Kidney capillary endothelial cell (primary cell): Measurements from ENCODE around the gene TRIM67.
"Not testable (repeated sequence)": the region's sequence is repeated elsewhere in the genome, so short reads cannot be mapped to it uniquely, and the experiment has no call there.

Experiments used
- DNase-seq: peaks from one replicate; pipeline ENCODE4 v3.0.0-alpha.2; 2018; ENCODE audit warnings: low spot score

TRIM67 gene

DNA sequence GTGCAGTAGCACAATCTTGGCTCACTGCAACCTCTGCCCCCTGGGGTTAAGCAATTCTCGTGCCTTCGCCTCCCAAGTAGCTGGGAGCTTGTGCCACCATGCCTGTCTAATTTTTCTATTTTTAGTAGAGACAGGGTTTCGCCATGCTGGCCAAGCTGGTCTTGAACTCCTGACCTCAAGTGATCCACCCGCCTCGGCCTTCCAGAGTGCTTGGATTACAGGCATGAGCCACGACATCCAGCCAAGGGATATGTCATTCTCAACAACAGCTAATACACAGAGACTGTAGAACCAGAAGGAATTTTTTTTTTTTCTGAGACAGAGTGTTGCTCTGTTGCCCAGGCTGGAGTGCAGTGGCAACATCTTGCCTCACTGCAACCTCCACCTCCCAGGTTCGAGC lies 3.7 kb upstream of the TRIM67 start:
- not testable (repeated sequence) for DNase-seq

DNA sequence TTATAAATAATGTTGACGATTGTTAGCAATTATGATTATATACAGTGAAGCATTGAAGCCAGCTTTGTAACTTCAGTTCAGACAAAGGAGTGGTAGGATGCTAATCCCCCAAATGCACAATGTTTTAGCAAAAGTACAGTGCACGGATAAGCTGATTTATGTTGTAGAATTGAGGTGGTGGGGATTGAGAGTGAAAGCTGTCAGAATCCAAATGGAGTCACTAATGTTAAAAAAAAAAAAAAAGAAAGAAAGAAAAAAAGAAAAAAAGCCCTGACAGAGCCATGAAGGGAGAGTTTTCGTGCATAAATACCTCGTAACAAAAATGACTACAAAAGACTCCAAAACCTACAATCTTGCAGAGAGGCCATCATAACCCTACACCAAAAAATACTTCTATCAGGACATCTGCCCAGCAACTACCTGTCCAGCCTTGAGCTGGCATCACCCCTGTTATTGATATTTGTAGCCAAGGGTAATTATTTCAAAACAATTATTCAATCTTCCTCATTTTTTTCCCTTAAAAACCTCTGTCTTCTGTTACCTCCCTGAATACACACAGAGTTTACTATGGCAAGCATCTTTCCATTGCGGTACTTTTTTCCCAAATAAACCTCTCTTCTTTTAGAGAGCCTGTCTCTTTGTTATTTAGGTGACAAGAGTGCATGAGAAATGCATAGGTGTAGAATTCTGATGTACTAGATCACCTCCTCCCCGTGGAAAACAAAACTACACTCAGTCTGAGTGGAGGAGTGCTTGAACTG lies 2.5 kb upstream of the TRIM67 start:
- DNase-seq = no peak

- no peak for DNase-seq
These were observed 1.7 kb upstream of the TRIM67 start for GRCh38 chr1:231159963-231160761.

DNA sequence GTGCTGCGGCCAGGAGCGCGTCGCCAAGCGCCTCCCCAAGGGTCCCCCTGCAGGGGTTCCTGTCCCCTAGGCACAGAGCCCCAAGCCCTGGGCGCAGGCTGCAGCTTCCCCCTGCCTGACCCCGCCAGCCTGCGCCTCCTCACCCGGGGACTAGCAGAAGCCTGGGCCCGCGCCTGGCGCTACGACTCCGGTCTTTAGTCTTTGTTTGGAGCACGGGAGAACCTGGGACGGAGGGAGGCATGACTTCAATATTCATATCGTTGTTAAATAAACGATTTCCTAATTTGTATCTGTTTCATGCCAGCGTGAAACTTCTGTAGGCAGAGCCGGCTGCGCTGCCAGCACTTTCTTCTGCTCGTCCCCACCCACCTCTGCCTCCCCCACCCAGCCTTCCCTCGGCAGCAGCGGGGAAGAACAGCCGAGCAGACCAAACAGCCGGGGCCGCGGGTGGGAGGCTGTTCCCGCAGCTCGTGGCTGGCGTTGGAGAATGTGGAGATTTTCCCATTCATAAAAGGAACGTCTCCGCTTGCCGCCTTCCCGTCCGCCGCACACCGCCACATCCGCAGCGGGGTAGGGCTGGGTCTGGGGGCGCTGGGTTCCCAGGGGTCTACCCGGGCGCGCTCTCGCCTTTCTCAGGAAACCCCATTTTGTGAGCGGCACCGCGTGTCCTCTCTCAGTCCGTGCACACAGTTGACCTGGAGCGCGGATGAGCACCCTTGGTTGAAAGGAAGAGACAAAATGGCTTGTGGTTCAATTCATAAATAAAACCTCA lies 777 bp upstream of the TRIM67 start:
- DNase-seq = no peak

- DNase-seq = peak; percentile 33
These were observed 575 bp downstream of the TRIM67 start for GRCh38 chr1:231162297-231162969.

DNA sequence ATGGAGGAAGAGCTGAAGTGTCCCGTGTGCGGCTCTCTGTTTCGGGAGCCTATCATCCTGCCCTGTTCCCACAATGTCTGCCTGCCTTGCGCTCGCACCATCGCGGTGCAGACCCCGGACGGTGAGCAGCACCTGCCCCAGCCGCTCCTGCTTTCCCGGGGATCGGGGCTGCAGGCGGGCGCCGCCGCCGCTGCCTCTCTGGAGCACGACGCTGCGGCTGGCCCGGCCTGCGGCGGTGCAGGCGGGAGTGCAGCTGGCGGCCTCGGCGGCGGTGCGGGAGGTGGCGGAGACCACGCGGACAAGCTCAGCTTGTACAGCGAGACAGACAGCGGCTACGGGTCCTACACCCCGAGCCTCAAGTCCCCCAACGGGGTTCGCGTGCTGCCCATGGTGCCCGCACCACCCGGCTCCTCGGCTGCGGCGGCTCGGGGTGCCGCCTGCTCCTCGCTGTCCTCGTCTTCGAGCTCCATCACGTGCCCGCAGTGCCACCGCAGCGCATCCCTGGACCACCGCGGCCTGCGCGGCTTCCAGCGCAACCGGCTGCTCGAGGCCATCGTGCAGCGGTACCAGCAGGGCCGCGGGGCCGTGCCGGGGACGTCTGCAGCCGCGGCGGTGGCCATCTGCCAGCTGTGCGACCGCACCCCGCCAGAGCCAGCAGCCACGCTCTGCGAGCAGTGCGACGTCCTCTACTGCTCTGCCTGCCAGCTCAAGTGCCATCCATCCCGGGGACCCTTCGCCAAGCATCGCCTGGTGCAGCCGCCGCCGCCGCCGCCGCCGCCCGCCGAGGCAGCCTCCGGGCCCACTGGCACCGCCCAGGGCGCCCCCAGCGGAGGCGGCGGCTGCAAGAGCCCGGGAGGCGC lies 1.3 kb downstream of the TRIM67 start:
- DNase-seq = no peak

DNA sequence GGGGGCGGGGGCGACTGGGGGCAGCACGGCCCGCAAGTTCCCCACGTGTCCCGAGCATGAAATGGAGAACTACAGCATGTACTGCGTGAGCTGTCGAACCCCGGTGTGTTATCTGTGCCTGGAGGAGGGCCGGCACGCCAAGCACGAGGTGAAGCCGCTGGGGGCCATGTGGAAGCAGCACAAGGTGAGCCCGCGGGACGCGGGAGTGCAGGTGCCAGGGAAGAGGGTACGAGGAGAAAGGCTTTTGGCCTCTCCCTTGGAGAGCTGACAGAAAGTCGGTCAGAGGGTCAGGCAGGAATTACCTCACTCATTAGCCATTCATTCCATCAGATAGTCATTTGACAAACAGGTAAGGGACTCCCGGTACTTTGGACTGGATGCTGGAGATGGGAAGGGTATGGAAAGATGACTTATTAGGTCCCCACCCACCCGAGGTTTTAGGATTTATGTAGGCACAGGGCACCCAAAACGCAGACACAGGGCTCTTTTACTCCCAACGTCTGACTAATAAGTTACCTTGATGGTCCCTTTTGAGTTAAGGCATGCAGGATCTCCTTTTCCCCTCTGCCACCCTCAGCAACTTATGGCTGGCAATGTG lies 2.1 kb downstream of the TRIM67 start:
- DNase-seq = no peak

GRCh38 chr1:231165371-231165770 lies 3.5 kb downstream of the TRIM67 start:
- no peak for DNase-seq

GRCh38 chr1:231166398-231166797 lies 4.5 kb downstream of the TRIM67 start:
- DNase-seq = no peak

DNA sequence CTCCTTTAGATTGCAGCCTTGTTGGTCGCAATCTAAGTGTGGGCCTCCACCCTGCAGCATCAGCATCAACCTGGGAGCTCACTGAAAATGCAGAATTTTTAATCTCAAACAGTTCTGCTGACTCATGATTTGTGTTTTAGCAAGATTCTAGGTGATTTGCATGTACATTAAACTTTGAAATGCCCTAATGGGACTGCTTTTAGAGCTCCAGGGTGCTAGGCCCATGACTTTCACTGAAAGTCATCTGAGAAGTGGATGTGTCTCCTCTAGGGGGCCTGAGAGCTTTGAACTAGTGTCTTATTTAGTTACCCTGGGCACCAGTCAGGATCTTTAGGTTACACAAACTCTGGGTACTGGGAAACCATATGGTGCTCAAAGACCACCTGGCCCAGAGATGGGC lies 9.0 kb downstream of the TRIM67 start:
- no peak for DNase-seq

GRCh38 chr1:231171623-231172197 lies 9.9 kb downstream of the TRIM67 start:
- no peak for DNase-seq

DNA sequence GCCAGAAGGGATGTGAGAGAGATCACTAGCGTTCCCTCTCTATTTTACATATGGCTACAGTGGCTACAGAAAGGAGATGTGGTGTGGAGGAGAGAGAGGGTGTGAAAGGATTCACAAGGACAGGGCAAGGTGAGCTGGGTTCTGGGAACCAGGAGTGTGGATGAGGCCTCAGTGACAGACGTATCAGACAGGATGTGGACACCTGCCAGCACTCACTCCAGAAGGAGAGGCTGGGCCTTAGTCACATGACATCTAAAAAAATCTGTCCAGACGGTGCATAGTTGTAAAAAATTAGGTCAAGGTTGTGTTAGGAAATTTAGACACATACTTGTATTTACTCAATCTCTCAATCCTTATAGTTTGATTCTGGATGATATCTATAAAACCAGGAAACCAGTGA lies 10.6 kb downstream of the TRIM67 start:
- no peak for DNase-seq

GRCh38 chr1:231176421-231176820 lies 14.6 kb downstream of the TRIM67 start:
- DNase-seq = no peak

DNA sequence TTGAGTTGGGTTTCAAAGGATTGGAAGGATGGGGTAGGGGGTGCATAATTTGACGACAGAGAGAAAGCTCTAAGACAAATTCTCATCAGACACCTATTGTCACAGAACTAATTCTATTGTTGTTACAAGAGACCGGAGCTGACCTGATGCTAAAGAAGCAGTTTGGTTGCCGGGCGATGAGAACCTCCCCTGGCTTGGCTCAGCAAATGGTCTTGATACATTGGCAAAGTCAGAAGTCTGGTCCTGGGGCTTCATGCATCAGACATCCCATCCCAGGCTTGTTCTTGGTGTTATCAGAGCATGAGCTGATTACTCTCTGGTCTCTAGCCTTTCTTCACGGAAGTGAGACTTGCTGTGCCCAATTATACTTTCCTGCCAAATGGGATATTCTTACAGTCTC lies 15.4 kb downstream of the TRIM67 start:
- no peak for DNase-seq

- no peak for DNase-seq
These were observed 16.1 kb downstream of the TRIM67 start for GRCh38 chr1:231177936-231178335.

GRCh38 chr1:231178970-231179369 lies 17.1 kb downstream of the TRIM67 start:
- no peak for DNase-seq

- DNase-seq = no peak
These were observed 18.2 kb downstream of the TRIM67 start for GRCh38 chr1:231180034-231180433.

- DNase-seq = no peak
These were observed 19.4 kb downstream of the TRIM67 start for GRCh38 chr1:231181271-231181670.

DNA sequence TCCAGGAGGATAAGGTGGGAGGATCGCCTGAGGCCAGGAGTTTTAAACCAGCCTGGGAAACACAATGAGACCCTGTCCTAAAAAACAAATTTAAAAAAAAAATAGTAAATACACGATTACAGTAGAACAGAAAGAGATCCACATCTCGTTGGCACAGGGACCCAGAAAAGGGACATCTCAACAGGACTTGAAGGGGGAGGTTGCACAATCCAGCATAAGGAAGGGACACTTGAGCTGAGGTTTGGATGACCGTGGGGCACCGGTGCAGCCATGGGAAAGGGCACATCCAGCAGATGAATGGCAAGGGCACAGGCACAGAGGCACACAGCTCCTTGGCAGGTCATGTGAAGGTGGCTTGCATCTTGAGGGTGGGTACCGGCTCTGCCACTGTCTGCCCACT lies 20.5 kb downstream of the TRIM67 start:
- DNase-seq = no peak
